HepG2 (cell line): Measurements from ENCODE around the gene NSMCE4A. TPM values are rescaled to one million over a fixed set of nuclear protein-coding genes. Genes with fewer than 3 reads are reported as not detected.

ENCODE experiments used
- ATAC-seq: fragments of 200-7000 bp; cut with Tn5 transposase; 3 replicates; pipeline ENCODE4 v1.9.1; 2020; ENCODE audit warnings: mild to moderate bottlenecking, moderate library complexity
- BruUV-seq: library from RNA; stranded (reverse); fragments of 400-500 nt; replicated peaks from 2 replicates; lab custom pipeline; 2021; lab: Mats Ljungman, UMichigan
- CTCF ChIA-PET: fragments of 300-600 bp; formaldehyde crosslinking; extraction: SDS; loops from one replicate; lab custom pipeline; 2021; ENCODE audit warnings: low total read pairs, inconsistent platforms, low intra/inter-chr PET ratio; lab: Yijun Ruan, JAX
- POLR2A ChIA-PET: fragments of 350-600 bp; sonication (Branson Sonifier 250); formaldehyde crosslinking; loops from one replicate; lab custom pipeline; 2020; ENCODE audit warnings: antibody characterized with exemption, inconsistent platforms; lab: Yijun Ruan, JAX
- DNase-seq: peaks from one replicate; pipeline ENCODE4 v3.0.0-alpha.2; 2015; ENCODE audit warnings: low spot score
- FAIRE-seq: peaks from 3 replicates; lab custom pipeline; 2011; peaks lifted over from hg19 to GRCh38; lab: Jason Lieb, UNC
- H2AFZ ChIP-seq: one replicate; pipeline ENCODE4 v1.6.1; 2011; ENCODE audit warnings: low read length, inconsistent platforms
- H3K27ac ChIP-seq: fragments of 300-600 bp; 3 replicates; pipeline ENCODE4 v1.8.0; 2011; ENCODE audit warnings: mixed run types, mild to moderate bottlenecking, mixed read lengths, low read length, inconsistent platforms; ENCODE audit not compliant: insufficient read depth; ENCODE audit errors: extremely low read length
- H3K27me3 ChIP-seq, 2 experiments: fragments of 200-600 bp in 1 of 2; 2 replicates in 1 of 2; 3 replicates in 1 of 2; pipeline versions ENCODE4 v1.6.0 to v1.8.0; 2011; ENCODE audit warnings: low read length in 2 of 2, mild to moderate bottlenecking in 2 of 2, moderate library complexity in 2 of 2, inconsistent platforms in 1 of 2; ENCODE audit not compliant: insufficient read depth in 2 of 2, control insufficient read depth in 1 of 2
- H3K36me3 ChIP-seq, 2 experiments: fragments of 200-600 bp in 1 of 2; replicated peaks in 1 of 2; 2 replicates in 1 of 2; 3 replicates in 1 of 2; pipeline versions ENCODE4 v1.5.1 to v1.8.0; 2011; ENCODE audit warnings: low read length in 2 of 2, inconsistent platforms in 1 of 2; ENCODE audit not compliant: insufficient read depth in 2 of 2, control insufficient read depth in 1 of 2
- H3K4me1 ChIP-seq: 2 replicates; pipeline ENCODE4 v1.5.1; 2012; ENCODE audit warnings: low read length, inconsistent platforms; ENCODE audit not compliant: insufficient read depth
- H3K4me2 ChIP-seq: 2 replicates; pipeline ENCODE4 v1.6.0; 2011; ENCODE audit warnings: low read depth, low read length, inconsistent platforms
- H3K4me3 ChIP-seq, 3 experiments: fragments of 200-600 bp in 1 of 3; sonication (generic), shearing (Covaris generic) in 1 of 3; replicated peaks in 1 of 3; 2 replicates each; pipeline ENCODE4 v1.5.1; 2011 to 2016; ENCODE audit warnings: low read length in 3 of 3, inconsistent platforms in 2 of 3, low read depth in 2 of 3, mild to moderate bottlenecking in 2 of 3, control low read depth in 1 of 3, mixed read lengths in 1 of 3; ENCODE audit not compliant: insufficient read depth in 1 of 3
- H3K79me2 ChIP-seq: one replicate; pipeline ENCODE4 v1.6.1; 2011; ENCODE audit warnings: low read length, inconsistent platforms; ENCODE audit not compliant: insufficient read depth
- H3K9ac ChIP-seq: 2 replicates; pipeline ENCODE4 v1.6.0; 2011; ENCODE audit warnings: mild to moderate bottlenecking, low read depth, low read length, inconsistent platforms; ENCODE audit not compliant: insufficient read depth
- H3K9me3 ChIP-seq: 2 replicates; pipeline ENCODE4 v1.5.1; 2012; ENCODE audit warnings: mild to moderate bottlenecking, low read length
- H4K20me1 ChIP-seq: 2 replicates; pipeline ENCODE4 v1.6.0; 2011; ENCODE audit warnings: inconsistent platforms, mild to moderate bottlenecking, low read length, moderate library complexity; ENCODE audit not compliant: insufficient read depth
- ATM ChIP-seq: fragments of 450-650 bp; IDR thresholded peaks from 2 replicates; pipeline ENCODE4 v1.7.1; 2017; ENCODE audit warnings: mild to moderate bottlenecking, borderline replicate concordance
- KDM6A ChIP-seq: IDR thresholded peaks from 2 replicates; pipeline ENCODE4 v1.6.1; 2016; ENCODE audit warnings: low read depth
- KLF6 ChIP-seq: IDR thresholded peaks from 2 replicates; pipeline ENCODE4 v1.8.0; 2016; ENCODE audit warnings: missing biosample characterization, missing genetic modification reagents
- NFYC ChIP-seq: IDR thresholded peaks from 2 replicates; pipeline ENCODE4 v1.6.1; 2016; ENCODE audit warnings: missing genetic modification reagents, missing compliant biosample characterization
- RBM39 ChIP-seq: fragments of 200-400 bp; formaldehyde crosslinking; IDR thresholded peaks from one replicate; pipeline ENCODE4 v1.6.1; 2018; ENCODE audit warnings: antibody characterized with exemption, mild to moderate bottlenecking, low read depth, low read length; ENCODE audit not compliant: poor library complexity, severe bottlenecking
- RFX1 ChIP-seq: fragments of 450-650 bp; IDR thresholded peaks from 2 replicates; pipeline ENCODE4 v1.6.1; 2017
- SAFB2 ChIP-seq: sonication (generic); formaldehyde crosslinking; IDR thresholded peaks from 2 replicates; pipeline ENCODE4 v1.5.1; 2020; ENCODE audit warnings: missing genetic modification reagents, low read depth, mild to moderate bottlenecking, borderline replicate concordance
- ZFX ChIP-seq: sonication (generic); formaldehyde crosslinking; IDR thresholded peaks from 2 replicates; pipeline ENCODE4 v1.4.0; 2020; ENCODE audit warnings: mild to moderate bottlenecking, low read depth, missing genetic modification reagents, moderate library complexity
- ZNF225 ChIP-seq: sonication (generic); formaldehyde crosslinking; IDR thresholded peaks from 2 replicates; pipeline ENCODE4 v1.4.0; 2020; ENCODE audit warnings: mild to moderate bottlenecking, missing genetic modification reagents
- ZNF816 ChIP-seq: sonication (generic); formaldehyde crosslinking; IDR thresholded peaks from 2 replicates; pipeline ENCODE4 v1.8.0; 2022; ENCODE audit warnings: missing genetic modification reagents, mild to moderate bottlenecking, borderline replicate concordance
- WGBS: methylation state at CpG from one replicate; pipeline ENCODE4 v1.1.6; 2017; ENCODE audit warnings: low lambda C conversion rate; 5-methylcytosine and 5-hydroxymethylcytosine counted together
- in situ Hi-C: cut with HindIII; loops from 2 replicates; pipeline ENCODE4 v1.10.0; 2017; ENCODE audit warnings: low pct_unique_long_range_greater_than_20kb; ENCODE audit not compliant: extremely low pct_ligation_motif_present
- intact Hi-C: fragments of 100-400 bp; cut with micrococcal nuclease; formaldehyde crosslinking; loops from one replicate; pipeline ENCODE4 v1.10.0; 2022; ENCODE audit not compliant: unreplicated experiment
- polyA plus RNA-seq, 8 experiments: library from polyadenylated mRNA; depleted of rRNA in 3 of 8; stranded (reverse) in 7 of 8; unstranded in 1 of 8; fragments of >200 nt; fragmentation: Illumina TruSeq in 4 of 8; extraction: Trizol in 4 of 8; gene quantifications; 2 replicates each; pipeline versions ENCODE4 v1.2.1 to v1.2.3, GENCODE V29; 2011 to 2016; ENCODE audit warnings: low read depth in 4 of 8, missing spikeins in 1 of 8, mixed read lengths in 1 of 8; ENCODE audit not compliant: insufficient read depth in 1 of 8
- total RNA-seq, 5 experiments: library from RNA; depleted of rRNA; stranded (reverse); fragments of >200 nt; fragmentation: Illumina TruSeq; extraction: Trizol; gene quantifications; 2 replicates each; pipeline ENCODE4 v1.2.3, GENCODE V29; 2016; ENCODE audit warnings: low read depth in 1 of 5
- TF ChIP-seq, protein P1 (sequence below): sonication (generic); formaldehyde crosslinking; IDR thresholded peaks from 2 replicates; pipeline ENCODE4 v1.5.0; 2020; ENCODE audit warnings: missing genetic modification reagents

The NSMCE4A gene
- total and polyA plus RNA-seq, 2 of the 13 experiments (the other 11 are each of a cell fraction or from before 2014, with no cell fraction given) = 61.1 to 91.6 TPM

- H2AFZ ChIP-seq = no peak overlapping the region
- POLR2A ChIA-PET = no interaction called here
- H3K4me3 ChIP-seq = no peak overlapping the region
Observed at GRCh38 chr10:121956111-121957061, 18.6 kb downstream of the NSMCE4A start.

GRCh38 chr10:121952226-121952625, 22.8 kb downstream of the NSMCE4A start:
- H4K20me1 ChIP-seq = no peaks in the 10 kb centered on the region
- no peak overlapping the region for H2AFZ ChIP-seq
- peaks cover 0 to 8% of the 10 kb centered on the region in 2 experiments; a peak in 3 of 5 replicates for H3K36me3 ChIP-seq
- no peak for ATAC-seq
- H3K4me2 ChIP-seq = no peak overlapping the region
- FAIRE-seq = no peak
- POLR2A ChIA-PET = interaction anchor here (0.6 kb wide), 1 partner anchor 24 kb away, joined by 3 read pairs; no protein-coding TSS in a partner anchor
- peaks cover 12% of the 10 kb centered on the region for H3K4me1 ChIP-seq
- WGBS = 100% methylated on average over 5 of the region's 5 CpGs
- in situ Hi-C loops = no loop called here
- BruUV-seq = no TSS peak
- no peak overlapping the region for H3K27ac ChIP-seq
- no peaks in the 10 kb centered on the region for H3K27me3 ChIP-seq
- no peaks in the 10 kb centered on the region for H3K9me3 ChIP-seq
- TF ChIP-seq, protein P1, sequence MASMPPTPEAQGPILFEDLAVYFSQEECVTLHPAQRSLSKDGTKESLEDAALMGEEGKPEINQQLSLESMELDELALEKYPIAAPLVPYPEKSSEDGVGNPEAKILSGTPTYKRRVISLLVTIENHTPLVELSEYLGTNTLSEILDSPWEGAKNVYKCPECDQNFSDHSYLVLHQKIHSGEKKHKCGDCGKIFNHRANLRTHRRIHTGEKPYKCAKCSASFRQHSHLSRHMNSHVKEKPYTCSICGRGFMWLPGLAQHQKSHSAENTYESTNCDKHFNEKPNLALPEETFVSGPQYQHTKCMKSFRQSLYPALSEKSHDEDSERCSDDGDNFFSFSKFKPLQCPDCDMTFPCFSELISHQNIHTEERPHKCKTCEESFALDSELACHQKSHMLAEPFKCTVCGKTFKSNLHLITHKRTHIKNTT = no peak
- no peak for TF ChIP-seq KDM6A (CRISPR knock-in tag)
- TF ChIP-seq RBM39 = no peak
- no peak for TF ChIP-seq RFX1
- no peak for TF ChIP-seq ZNF816 (CRISPR knock-in tag)
- TF ChIP-seq SAFB2 (CRISPR knock-in tag) = no peak
- TF ChIP-seq KLF6 (CRISPR knock-in tag) = no peak
- no peak for TF ChIP-seq ZFX
- no peak for TF ChIP-seq ATM
- TF ChIP-seq ZNF225 (CRISPR knock-in tag) = no peak
- intact Hi-C loops = no loop called here
- no peak for DNase-seq
- H3K4me3 ChIP-seq = no peak overlapping the region
- H3K79me2 ChIP-seq = no peaks in the 10 kb centered on the region
- H3K9ac ChIP-seq = no peak overlapping the region
- CTCF ChIA-PET = no interaction called here

More at GRCh38 chr10:121956111-121957061, 18.6 kb downstream of the NSMCE4A start:
- Histone ChIP-seq H3K27ac (no peak overlapping the region), H3K9ac (no peak overlapping the region), H3K27me3 (no peaks in the 10 kb centered on the region), H3K79me2 (no peaks in the 10 kb centered on the region), H3K9me3 (no peaks in the 10 kb centered on the region), H4K20me1 (no peaks in the 10 kb centered on the region), H3K4me2 (no peak overlapping the region), H3K36me3 (peaks cover 3 to 31% of the 10 kb centered on the region in 2 experiments; a peak in 4 of 5 replicates), H3K4me1 (no peaks in the 10 kb centered on the region)
- ATAC-seq (no peak), FAIRE-seq (no peak), DNase-seq (no peak)
- no peak for TF ChIP-seq NFYC (CRISPR knock-in tag)
- intact Hi-C loops = no loop called here
- CTCF ChIA-PET = no interaction called here
- in situ Hi-C loops = no loop called here
- no TSS peak for BruUV-seq
- 97% methylated on average over 7 of the region's 7 CpGs for WGBS
